Subcutaneous abdominal adipose tissue (tissue), 5 donors: ENCODE data around the gene DPEP1.
"Not testable (repeated sequence)": the region's sequence is repeated elsewhere in the genome, so short reads cannot be mapped to it uniquely, and the experiment has no call there.

Source experiments
- H3K27ac ChIP-seq: one replicate; pipeline ENCODE4 v1.7.0; 2013; ENCODE audit warnings: low read depth, mild to moderate bottlenecking, inconsistent platforms, low read length, moderate library complexity
- H3K27me3 ChIP-seq, 5 donors: one replicate each; pipeline ENCODE4 v1.7.0; 2013; ENCODE audit warnings: low read length in 5 of 5, inconsistent platforms in 1 of 5; ENCODE audit not compliant: control insufficient read depth in 5 of 5, insufficient read depth in 4 of 5
- H3K36me3 ChIP-seq, 5 donors: one replicate each; pipeline ENCODE4 v1.7.0; 2013; ENCODE audit warnings: low read length in 5 of 5; ENCODE audit not compliant: control insufficient read depth in 5 of 5, insufficient read depth in 5 of 5
- H3K4me1 ChIP-seq, 5 donors: one replicate each; pipeline ENCODE4 v1.7.0; 2013; ENCODE audit warnings: low read length in 5 of 5, mild to moderate bottlenecking in 3 of 5, moderate library complexity in 1 of 5; ENCODE audit not compliant: control insufficient read depth in 5 of 5, insufficient read depth in 5 of 5
- H3K4me3 ChIP-seq, 5 donors: one replicate each; pipeline ENCODE4 v1.7.0; 2013; ENCODE audit warnings: low read length in 5 of 5, low read depth in 1 of 5
- H3K9ac ChIP-seq, 5 donors: one replicate each; pipeline ENCODE4 v1.7.0; 2013; ENCODE audit warnings: low read length in 5 of 5, mild to moderate bottlenecking in 4 of 5, moderate library complexity in 3 of 5
- H3K9me3 ChIP-seq, 5 donors: one replicate each; pipeline ENCODE4 v1.7.0; 2013; ENCODE audit warnings: low read length in 5 of 5; ENCODE audit not compliant: control insufficient read depth in 5 of 5
- donor health status: healthy.
- donor health status: healthy.
- donor health status: healthy.
- donor health status: healthy.
- donor health status: healthy.

The DPEP1 gene

DNA sequence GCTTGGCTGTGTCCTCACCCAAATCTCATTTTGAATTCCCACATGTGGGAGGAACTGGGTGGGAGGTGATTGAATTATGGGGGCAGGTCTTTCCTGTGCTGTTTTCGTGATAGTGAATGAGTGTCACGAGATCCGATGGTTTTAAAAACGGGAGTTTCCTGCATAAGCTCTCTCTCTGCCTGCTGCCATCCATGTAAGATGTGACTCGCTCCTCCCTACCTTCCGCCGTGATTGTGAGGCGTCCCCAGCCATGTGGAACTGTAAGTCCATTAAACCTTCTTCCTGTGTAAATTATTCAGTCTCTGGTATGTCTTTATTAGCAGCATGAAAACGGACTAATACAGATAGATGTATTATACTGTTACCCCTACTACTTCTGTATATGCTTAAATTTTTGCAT, 47.8 kb downstream of the DPEP1 start:
- H3K9ac ChIP-seq = no peak overlapping the region
- H3K9me3 ChIP-seq = no peaks in the 10 kb centered on the region
- H3K27ac ChIP-seq = no peak overlapping the region
- H3K4me3 ChIP-seq = no peak overlapping the region
- peaks cover 6 to 23% (median 22%) of the 10 kb centered on the region in 5 donors for H3K4me1 ChIP-seq
- no peaks in the 10 kb centered on the region for H3K27me3 ChIP-seq
- H3K36me3 ChIP-seq = peaks cover 0 to 29% (median 13%) of the 10 kb centered on the region in 5 donors

DNA sequence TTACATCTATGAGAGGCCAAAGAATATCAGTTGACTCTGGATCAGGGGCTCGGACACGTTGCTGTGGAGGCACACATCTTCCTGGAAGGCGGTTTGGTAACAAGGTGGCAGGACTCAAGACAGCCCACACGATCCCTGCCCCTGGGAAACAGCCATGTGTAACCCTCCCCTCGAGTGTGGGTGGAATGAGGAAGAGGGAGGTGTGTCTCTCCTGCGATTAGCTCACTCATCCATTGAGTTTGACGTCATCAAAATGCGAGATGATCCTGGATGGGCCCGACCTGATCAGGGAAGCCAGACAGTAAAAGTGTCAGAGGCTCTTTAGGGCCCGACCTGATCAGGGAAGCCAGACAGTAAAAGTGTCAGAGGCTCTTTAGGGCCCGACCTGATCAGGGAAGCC, 50.8 kb downstream of the DPEP1 start:
- H3K4me3 ChIP-seq, H3K27me3 ChIP-seq, H3K4me1 ChIP-seq, H3K9me3 ChIP-seq, H3K27ac ChIP-seq, H3K9ac ChIP-seq: not testable (repeated sequence)
- peaks cover 0 to 29% (median 13%) of the 10 kb centered on the region in 5 donors for H3K36me3 ChIP-seq

DNA sequence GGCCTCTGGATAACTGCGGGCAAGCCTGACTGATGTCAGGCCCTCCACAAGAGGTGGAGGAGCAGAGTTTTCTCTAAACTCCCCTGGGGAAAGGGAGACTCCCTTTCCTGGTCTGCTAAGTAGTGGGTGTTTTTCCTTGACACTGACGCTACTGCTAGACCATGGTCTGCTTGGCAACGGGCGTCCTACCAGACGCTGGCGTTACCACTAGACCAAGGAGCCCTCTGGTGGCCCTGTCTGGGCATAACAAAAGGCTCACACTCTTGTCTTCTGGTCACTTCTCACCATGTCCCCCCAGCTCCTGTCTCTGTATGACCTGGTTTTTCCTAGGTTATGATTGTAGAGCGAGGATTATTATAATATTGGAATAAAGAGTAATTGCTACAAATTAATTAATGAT, 53.6 kb downstream of the DPEP1 start:
- H3K4me3 ChIP-seq, H3K9ac ChIP-seq, H3K9me3 ChIP-seq, H3K27ac ChIP-seq, H3K4me1 ChIP-seq, H3K27me3 ChIP-seq: not testable (repeated sequence)
- peaks cover 0 to 13% (median 5%) of the 10 kb centered on the region in 5 donors for H3K36me3 ChIP-seq

DNA sequence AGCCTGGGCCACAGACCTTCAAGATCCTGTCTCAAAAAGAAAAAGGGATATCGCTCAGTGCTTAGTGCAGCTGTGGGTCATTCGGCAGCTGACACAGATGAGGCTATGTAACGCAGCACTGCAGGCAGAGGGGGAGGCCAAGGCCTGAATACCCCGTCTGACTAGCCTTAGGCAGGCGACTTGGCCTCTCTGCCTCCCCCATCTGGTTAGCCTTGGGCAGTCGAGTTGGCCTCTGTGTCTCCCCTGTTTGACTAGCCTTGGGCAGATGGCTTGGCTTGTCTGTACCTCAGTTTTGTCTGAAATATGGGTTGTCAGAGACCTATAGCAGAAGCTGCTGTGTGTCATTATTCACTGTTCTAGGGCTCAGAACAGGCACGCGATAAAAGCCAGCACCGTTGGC, 54.2 kb downstream of the DPEP1 start:
- Histone ChIP-seq H3K4me1 (peaks cover 0 to 6% (median 0%) of the 10 kb centered on the region in 5 donors), H3K27me3 (no peaks in the 10 kb centered on the region), H3K9me3 (no peaks in the 10 kb centered on the region), H3K9ac (no peak overlapping the region), H3K36me3 (peaks cover 0 to 13% (median 5%) of the 10 kb centered on the region in 5 donors), H3K27ac (no peak overlapping the region), H3K4me3 (no peak overlapping the region)

DNA sequence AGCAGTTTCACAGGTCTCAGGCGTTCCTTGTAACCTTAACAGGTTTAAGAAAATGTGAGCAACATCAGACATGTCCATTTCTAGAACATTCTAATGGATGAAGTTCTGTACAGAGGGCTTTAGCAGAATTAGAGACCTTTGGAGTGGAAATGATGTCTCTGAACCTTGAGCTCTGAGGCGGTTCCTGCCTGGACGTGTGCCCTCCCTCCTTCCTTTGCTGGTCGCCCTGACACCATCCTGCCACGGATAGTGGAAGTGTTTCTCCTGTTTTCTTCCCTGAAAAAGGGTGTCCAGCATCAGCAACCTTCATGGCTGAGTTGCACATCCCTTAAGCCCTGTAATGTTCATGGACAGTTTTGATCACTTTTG, 55.3 kb downstream of the DPEP1 start:
- Histone ChIP-seq H3K4me3 (peak overlapping the region in 2 of 5 donors; percentile 0 to 23), H3K4me1 (peaks cover 0 to 9% (median 3%) of the 10 kb centered on the region in 5 donors), H3K27me3 (no peaks in the 10 kb centered on the region), H3K9ac (no peak overlapping the region), H3K9me3 (no peaks in the 10 kb centered on the region), H3K36me3 (peaks cover 0 to 8% (median 3%) of the 10 kb centered on the region in 5 donors), H3K27ac (no peak overlapping the region)

DNA sequence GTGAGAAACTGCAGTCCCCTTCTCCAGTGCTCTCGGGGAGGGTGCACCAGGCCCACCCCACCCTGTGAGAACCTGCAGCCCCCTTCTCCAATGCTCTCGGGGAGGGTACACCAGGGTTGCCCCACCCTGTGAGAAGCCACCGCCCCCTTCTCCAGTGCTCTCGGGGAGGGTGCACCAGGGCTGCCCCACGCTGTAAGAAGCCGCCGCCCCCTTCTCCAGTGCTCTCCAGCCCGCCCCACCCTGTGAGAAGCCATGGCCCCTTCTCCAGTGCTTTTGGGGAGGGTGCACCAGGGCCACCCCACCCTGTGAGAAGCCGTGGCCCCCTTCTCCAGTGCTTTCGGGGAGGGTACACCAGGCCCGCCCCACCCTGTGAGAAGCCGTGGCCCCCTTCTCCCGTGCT, 56.3 kb downstream of the DPEP1 start:
- Histone ChIP-seq H3K27me3 (no peaks in the 10 kb centered on the region), H3K4me1 (peaks cover 0 to 9% (median 3%) of the 10 kb centered on the region in 5 donors), H3K9ac (no peak overlapping the region), H3K9me3 (no peaks in the 10 kb centered on the region), H3K36me3 (peaks cover 0 to 3% (median 1%) of the 10 kb centered on the region in 5 donors), H3K4me3 (no peak overlapping the region), H3K27ac (no peak overlapping the region)

DNA sequence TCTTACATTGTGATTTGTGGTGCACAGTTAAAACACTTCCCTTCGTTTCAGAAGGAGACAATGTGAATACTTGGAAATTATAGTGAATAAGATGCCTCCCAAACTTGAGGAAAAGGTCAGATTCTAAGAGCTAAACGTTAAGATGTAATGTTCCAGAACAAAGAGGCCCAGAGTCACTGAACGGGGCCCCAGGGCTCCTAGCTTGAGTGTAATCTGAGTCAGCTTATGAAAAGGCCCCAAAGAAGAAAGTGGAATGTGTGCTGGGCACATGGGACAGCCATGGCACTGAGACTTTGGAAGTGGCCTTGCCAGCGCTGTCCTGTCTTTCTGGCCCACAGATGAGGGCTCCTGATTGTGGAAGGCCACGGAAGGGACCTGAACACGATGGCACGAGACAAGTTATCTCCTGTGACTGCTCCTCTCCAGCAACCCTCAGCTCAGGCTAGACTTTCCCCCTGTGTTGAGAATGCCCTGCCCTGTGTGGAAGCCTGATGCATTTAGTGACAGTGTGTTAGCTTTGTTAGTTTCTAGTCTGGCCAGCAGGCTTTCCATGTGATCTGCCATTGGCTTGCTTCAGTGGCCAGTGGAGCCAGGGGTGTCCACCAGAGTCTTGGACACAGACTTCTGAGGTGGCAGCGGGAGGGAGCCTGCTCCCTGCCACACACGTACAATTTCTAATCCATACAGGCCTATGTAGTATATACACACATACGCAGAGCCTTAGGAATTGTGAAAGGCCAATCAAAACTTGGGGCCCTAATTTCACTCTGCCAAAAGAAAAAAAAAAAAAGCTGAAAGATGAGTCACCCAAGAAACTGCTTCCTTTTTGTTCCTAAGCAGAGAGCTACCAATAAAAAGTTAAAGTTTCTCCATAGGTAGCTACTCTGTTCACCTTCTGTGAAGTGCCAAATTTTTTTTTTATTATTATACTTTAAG, 57.3 kb downstream of the DPEP1 start:
- no peaks in the 10 kb centered on the region for H3K9me3 ChIP-seq

DNA sequence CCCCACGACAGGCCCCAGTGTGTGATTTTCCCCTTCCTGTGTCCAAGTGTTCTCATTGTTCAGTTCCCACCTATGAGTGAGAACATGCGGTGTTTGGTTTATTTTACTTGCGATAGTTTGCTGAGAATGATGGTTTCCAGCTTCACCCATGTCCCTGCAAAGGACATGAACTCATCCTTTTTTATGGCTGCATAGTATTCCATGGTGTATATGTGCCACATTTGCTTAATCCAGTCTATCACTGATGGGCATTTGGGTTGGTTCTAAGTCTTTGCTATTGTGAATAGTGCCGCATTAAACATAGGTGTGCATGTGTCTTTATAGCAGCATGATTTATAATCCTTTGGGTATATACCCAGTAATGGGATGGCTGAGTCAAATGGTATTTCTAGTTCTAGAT, 58.1 kb downstream of the DPEP1 start:
- not testable (repeated sequence) for H3K4me3 ChIP-seq, H3K9me3 ChIP-seq, H3K4me1 ChIP-seq, H3K27ac ChIP-seq, H3K27me3 ChIP-seq, H3K36me3 ChIP-seq, H3K9ac ChIP-seq

More for the DNA sequence above, 57.3 kb downstream of the DPEP1 start:
- Histone ChIP-seq H3K36me3 (peaks cover 0 to 3% (median 0%) of the 10 kb centered on the region in 5 donors), H3K27ac (no peak overlapping the region), H3K27me3 (no peaks in the 10 kb centered on the region), H3K9ac (no peak overlapping the region), H3K4me3 (no peak overlapping the region), H3K4me1 (peaks cover 0 to 9% (median 3%) of the 10 kb centered on the region in 5 donors)

DNA sequence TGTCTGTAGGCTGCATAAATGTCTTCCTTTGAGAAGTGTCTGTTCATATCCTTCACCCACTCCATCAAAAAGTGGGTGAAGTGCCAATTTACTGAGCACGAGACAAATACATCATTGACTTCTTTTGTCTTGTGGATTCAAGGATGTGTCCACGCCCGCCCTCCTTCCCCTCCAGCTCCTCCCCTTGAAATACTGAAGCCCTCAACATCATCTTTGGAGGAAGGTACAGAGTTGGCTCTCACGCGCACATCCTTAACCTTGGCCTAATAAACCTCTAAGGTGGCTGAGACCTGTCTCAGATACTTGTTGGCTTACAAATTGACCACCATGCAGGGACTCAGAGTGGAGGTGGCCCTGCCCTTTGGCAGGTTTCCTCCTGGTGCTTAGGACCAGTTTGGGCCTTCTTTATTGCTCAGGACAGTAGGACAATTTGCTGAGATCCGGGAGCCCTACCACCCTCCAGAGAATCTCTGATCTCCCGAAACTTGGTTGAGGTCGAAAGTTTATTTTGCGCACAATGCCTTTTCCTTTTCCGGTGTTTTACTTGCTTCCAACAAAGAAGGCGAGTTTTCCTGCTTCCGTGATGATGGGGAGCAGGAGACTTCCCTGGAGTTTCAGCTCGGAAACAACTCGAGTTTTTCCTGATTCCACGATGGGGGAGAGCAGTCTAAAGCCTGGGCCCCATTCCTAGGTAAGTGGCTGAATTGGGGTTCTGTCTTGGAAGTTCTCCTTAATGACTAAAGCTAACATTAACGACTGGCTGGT, 58.9 kb downstream of the DPEP1 start:
- peak overlapping the region in 2 of 5 donors; percentile 18 to 20 for H3K4me3 ChIP-seq
- H3K9me3 ChIP-seq = no peaks in the 10 kb centered on the region
- peaks cover 0 to 3% (median 0%) of the 10 kb centered on the region in 5 donors for H3K36me3 ChIP-seq
- H3K4me1 ChIP-seq = peaks cover 0 to 9% (median 3%) of the 10 kb centered on the region in 5 donors
- H3K27me3 ChIP-seq = no peaks in the 10 kb centered on the region
- peak overlapping the region; percentile 9 for H3K27ac ChIP-seq
- H3K9ac ChIP-seq = peak overlapping the region in 1 of 5 donors; percentile 89

DNA sequence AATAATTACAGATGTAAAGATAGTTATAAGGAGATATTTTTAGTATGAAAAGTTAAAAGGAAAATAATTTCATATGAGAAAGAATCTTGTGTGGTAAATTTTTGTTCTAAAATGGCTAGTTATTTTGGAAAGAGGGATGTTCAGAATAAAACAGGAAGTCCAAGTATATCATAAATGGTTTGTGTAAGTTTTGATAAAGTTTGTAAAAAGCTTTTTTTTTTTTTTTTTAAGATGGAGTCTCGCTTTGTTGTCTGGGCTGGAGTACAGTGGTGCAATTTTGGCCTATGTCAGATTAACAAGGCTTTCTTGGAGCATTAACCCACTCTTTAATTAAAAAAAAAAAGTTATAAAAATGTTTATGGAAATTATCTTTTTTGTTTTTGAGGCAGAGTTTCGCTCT, 64.8 kb downstream of the DPEP1 start:
- no peak overlapping the region for H3K9ac ChIP-seq
- H3K4me1 ChIP-seq = peaks cover 0 to under 1% (median 0%) of the 10 kb centered on the region in 5 donors
- H3K36me3 ChIP-seq = peaks cover 0 to 3% (median 0%) of the 10 kb centered on the region in 5 donors
- no peak overlapping the region for H3K27ac ChIP-seq
- H3K4me3 ChIP-seq = no peak overlapping the region
- H3K9me3 ChIP-seq = peaks cover 0 to 3% (median 0%) of the 10 kb centered on the region in 5 donors
- H3K27me3 ChIP-seq = no peaks in the 10 kb centered on the region
